Measurements from ENCODE around the gene FMO5. TPM values are rescaled to one million over a fixed set of nuclear protein-coding genes. Genes with fewer than 3 reads are reported as not detected.

Gene FMO5
- total RNA-seq, 4 donors from 2014 or later = 57.6 to 145 (median 62.6) TPM

DNA sequence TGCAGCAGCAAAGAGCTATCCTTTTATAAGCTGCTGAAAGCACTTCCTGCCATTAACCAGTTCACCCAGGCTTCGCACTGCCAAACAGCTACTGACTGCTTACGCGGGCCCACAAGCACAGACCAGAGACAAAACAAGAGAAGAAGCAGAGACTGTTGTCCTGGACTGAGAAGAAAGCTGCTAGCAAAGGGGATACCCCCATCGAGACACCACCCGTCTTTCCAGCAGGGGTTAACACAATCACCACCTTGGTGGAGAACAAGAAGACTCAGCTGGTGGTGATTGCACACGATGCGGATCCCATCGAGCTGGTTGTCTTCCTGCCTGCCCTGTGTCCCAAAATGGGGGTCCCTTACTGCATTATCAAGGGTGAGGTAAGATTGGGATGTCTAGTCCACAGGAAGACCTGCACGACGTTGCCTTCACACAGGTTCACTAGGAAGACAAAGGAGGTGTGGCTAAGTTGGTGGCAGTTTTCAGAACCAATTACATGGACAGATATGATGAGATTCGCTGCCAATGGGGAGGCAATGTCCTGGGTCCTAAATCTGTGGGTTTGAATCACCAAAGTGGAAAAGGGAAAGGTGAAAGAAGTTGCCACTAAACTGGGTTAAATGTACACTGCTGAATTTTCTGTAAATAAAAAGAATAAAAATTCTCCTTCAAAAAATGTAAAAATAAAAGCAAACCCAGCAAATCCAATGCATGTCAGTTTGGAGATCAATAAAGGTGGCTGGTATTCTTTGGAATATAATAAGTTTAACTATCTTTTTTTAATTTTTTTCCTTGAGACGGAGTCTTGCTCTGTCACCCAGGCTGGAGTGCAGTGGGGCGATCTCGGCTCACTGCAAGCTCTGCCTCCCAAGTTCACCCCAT lies 1.2 kb downstream of the FMO5 start:
- no peak for DNase-seq
- no peaks in the 10 kb centered on the region for H3K9me3 ChIP-seq
- no peaks in the 10 kb centered on the region for H3K27me3 ChIP-seq
- TF ChIP-seq EP300 (IDR thresholded peaks at IDR 0.05; ENCODE audit: low read depth) (no peak), POLR2A (IDR thresholded peaks at IDR 0.05) (no peak), POLR2AphosphoS5 (IDR thresholded peaks at IDR 0.05) (no peak)
- TF ChIP-seq, protein P1, sequence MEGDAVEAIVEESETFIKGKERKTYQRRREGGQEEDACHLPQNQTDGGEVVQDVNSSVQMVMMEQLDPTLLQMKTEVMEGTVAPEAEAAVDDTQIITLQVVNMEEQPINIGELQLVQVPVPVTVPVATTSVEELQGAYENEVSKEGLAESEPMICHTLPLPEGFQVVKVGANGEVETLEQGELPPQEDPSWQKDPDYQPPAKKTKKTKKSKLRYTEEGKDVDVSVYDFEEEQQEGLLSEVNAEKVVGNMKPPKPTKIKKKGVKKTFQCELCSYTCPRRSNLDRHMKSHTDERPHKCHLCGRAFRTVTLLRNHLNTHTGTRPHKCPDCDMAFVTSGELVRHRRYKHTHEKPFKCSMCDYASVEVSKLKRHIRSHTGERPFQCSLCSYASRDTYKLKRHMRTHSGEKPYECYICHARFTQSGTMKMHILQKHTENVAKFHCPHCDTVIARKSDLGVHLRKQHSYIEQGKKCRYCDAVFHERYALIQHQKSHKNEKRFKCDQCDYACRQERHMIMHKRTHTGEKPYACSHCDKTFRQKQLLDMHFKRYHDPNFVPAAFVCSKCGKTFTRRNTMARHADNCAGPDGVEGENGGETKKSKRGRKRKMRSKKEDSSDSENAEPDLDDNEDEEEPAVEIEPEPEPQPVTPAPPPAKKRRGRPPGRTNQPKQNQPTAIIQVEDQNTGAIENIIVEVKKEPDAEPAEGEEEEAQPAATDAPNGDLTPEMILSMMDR (IDR thresholded peaks at IDR 0.05) = no peak
- H3K36me3 ChIP-seq = no peaks in the 10 kb centered on the region
- 70 to 77% methylated on average over 7 to 14 of the region's 14 CpGs for WGBS, 2 donors (ENCODE audit: low coverage in 1 of 2)
- intact Hi-C loops (cut with DNase I; ENCODE audit: low total_unique reads) (no loop called here), in situ Hi-C loops (cut with MboI; ENCODE audit: low pct_ligation_motif_present in 1 of 4, low pct_unique_long_range_greater_than_20kb in 1 of 4, low sequenced_read_pairs in 3 of 4) (loop anchor here in 1 of 4 donors (10.0 kb wide), 1 partner anchor 49 kb away; the partner anchor contains the start of gene PRKAB2)
- H3K4me1 ChIP-seq = peaks cover 0 to 20% (median 3%) of the 10 kb centered on the region in 4 donors
- H3K4me3 ChIP-seq = peak overlapping the region in 3 of 4 donors; percentile 49 to 70 (median 59)
- H3K27ac ChIP-seq = peak overlapping the region; percentile 83 to 90 (median 88)

DNA sequence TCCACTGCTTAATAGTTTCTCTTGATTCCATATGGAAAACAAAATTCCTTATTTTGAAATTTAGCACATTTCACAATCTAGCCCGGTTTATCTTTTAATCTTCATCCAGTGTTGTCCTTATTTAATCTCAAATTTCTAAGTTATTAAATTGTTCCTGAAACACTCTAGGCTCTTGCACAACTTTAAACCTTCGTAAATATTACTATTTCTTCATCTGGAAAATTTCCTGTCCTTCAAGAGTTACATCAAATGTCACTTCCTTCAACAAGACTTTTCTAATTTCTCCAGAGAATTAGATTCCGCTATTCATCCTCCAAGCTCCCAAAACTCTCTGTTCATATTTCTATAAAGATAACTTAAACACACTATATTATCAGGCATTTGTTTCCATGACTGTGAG lies 6.5 kb downstream of the FMO5 start:
- Histone ChIP-seq H3K4me1 (peaks cover 0 to 35% (median 12%) of the 10 kb centered on the region in 4 donors), H3K36me3 (peaks cover 0 to 5% (median 0%) of the 10 kb centered on the region in 4 donors), H3K4me3 (no peak overlapping the region), H3K27me3 (no peaks in the 10 kb centered on the region), H3K27ac (no peak overlapping the region), H3K9me3 (no peaks in the 10 kb centered on the region)
- intact Hi-C loops (cut with DNase I; ENCODE audit: low total_unique reads) (no loop called here), in situ Hi-C loops (cut with MboI; ENCODE audit: low pct_ligation_motif_present in 1 of 4, low pct_unique_long_range_greater_than_20kb in 1 of 4, low sequenced_read_pairs in 3 of 4) (no loop called here)
- whole genome bisulfite sequencing, 2 donors (ENCODE audit: low coverage in 1 of 2) = 51 to 87% methylated on average over 2 to 3 of the region's 3 CpGs
- DNase-seq = no peak
- no peak for TF ChIP-seq POLR2A (IDR thresholded peaks at IDR 0.05)
- TF ChIP-seq, protein P1 (IDR thresholded peaks at IDR 0.05) = no peak
- TF ChIP-seq POLR2AphosphoS5 (IDR thresholded peaks at IDR 0.05) = no peak
- TF ChIP-seq EP300 (IDR thresholded peaks at IDR 0.05; ENCODE audit: low read depth) = no peak

GRCh38 chr1:147217141-147217540 lies 8.0 kb downstream of the FMO5 start:
- no peaks in the 10 kb centered on the region for H3K9me3 ChIP-seq
- no peak for TF ChIP-seq EP300 (IDR thresholded peaks at IDR 0.05; ENCODE audit: low read depth)
- TF ChIP-seq, protein P1 (IDR thresholded peaks at IDR 0.05) = no peak
- TF ChIP-seq POLR2AphosphoS5 (IDR thresholded peaks at IDR 0.05) = no peak
- TF ChIP-seq POLR2A (IDR thresholded peaks at IDR 0.05) = no peak
- in situ Hi-C loops (cut with MboI; ENCODE audit: low pct_ligation_motif_present in 1 of 4, low pct_unique_long_range_greater_than_20kb in 1 of 4, low sequenced_read_pairs in 3 of 4) (no loop called here), intact Hi-C loops (cut with DNase I; ENCODE audit: low total_unique reads) (no loop called here)
- H3K27me3 ChIP-seq = no peaks in the 10 kb centered on the region
- H3K4me1 ChIP-seq = peaks cover 0 to 33% (median 12%) of the 10 kb centered on the region in 4 donors
- no peak overlapping the region for H3K27ac ChIP-seq
- H3K36me3 ChIP-seq = peaks cover 0 to 10% (median 0%) of the 10 kb centered on the region in 4 donors
- no peak for DNase-seq
- WGBS, 2 donors (ENCODE audit: low coverage in 1 of 2) = 94% methylated on average over 1 to 7 of the region's 7 CpGs
- no peak overlapping the region for H3K4me3 ChIP-seq

DNA sequence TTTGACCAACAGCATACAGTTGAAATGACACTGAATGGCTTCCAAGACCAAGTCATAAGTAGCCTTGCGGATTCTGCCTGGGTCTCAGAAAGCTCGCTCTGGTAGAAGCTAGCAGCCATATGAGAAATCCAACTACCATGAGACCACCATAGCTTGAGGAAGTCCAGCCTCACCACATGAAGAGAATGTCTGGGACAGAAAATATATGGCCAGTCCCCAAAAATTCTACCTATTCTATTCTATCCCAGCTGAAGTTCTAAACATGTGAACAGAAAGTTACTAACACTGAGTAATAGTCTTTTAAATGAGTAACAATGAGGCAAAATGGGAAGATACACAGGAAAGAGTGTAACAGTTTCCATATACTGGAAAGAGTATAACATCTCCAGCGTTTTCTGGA lies 9.0 kb downstream of the FMO5 start:
- no peaks in the 10 kb centered on the region for H3K27me3 ChIP-seq
- WGBS, 2 donors (ENCODE audit: low coverage in 1 of 2) = 71 to 87% methylated on average over 1 to 3 of the region's 3 CpGs
- peaks cover 0 to 14% (median 0%) of the 10 kb centered on the region in 4 donors for H3K36me3 ChIP-seq
- no peak for DNase-seq
- intact Hi-C loops (cut with DNase I; ENCODE audit: low total_unique reads) = no loop called here
- in situ Hi-C loops (cut with MboI; ENCODE audit: low pct_ligation_motif_present in 1 of 4, low pct_unique_long_range_greater_than_20kb in 1 of 4, low sequenced_read_pairs in 3 of 4) = no loop called here
- peaks cover 0 to 40% (median 17%) of the 10 kb centered on the region in 4 donors for H3K4me1 ChIP-seq
- H3K27ac ChIP-seq = peak overlapping the region; percentile 21 to 62 (median 52)
- TF ChIP-seq POLR2AphosphoS5 (IDR thresholded peaks at IDR 0.05) = no peak
- no peak for TF ChIP-seq POLR2A (IDR thresholded peaks at IDR 0.05)
- H3K4me3 ChIP-seq = no peak overlapping the region
- H3K9me3 ChIP-seq = no peaks in the 10 kb centered on the region
